Neuronal stem cell (in vitro differentiated cells): ENCODE measurements around the gene SDC4.

ENCODE experiments used
- DNase-seq: peaks from one replicate; pipeline ENCODE4 v3.0.0-alpha.2; 2013; ENCODE audit warnings: low spot score
- H2AFZ ChIP-seq: one replicate; pipeline ENCODE4 v1.6.1; 2013; ENCODE audit warnings: mild to moderate bottlenecking, low read length, inconsistent platforms
- H2AK5ac ChIP-seq: 2 replicates; pipeline ENCODE4 v1.6.1; 2013; ENCODE audit warnings: low read depth, mild to moderate bottlenecking, inconsistent platforms, low read length, moderate library complexity, mixed read lengths
- H2BK120ac ChIP-seq: 2 replicates; pipeline ENCODE4 v1.6.1; 2013; ENCODE audit warnings: low read depth, mild to moderate bottlenecking, inconsistent platforms, low read length, moderate library complexity, mixed read lengths
- H2BK12ac ChIP-seq: one replicate; pipeline ENCODE4 v1.6.1; 2013; ENCODE audit warnings: low read length, inconsistent platforms
- H2BK15ac ChIP-seq: 2 replicates; pipeline ENCODE4 v1.6.1; 2013; ENCODE audit warnings: mild to moderate bottlenecking, low read length, inconsistent platforms, mixed read lengths
- H2BK5ac ChIP-seq: one replicate; pipeline ENCODE4 v1.6.1; 2013; ENCODE audit warnings: inconsistent platforms, mild to moderate bottlenecking, low read length, moderate library complexity
- H3K14ac ChIP-seq: one replicate; pipeline ENCODE4 v1.6.1; 2013; ENCODE audit warnings: low read length, inconsistent platforms
- H3K18ac ChIP-seq: 2 replicates; pipeline ENCODE4 v1.6.1; 2013; ENCODE audit warnings: low read length, inconsistent platforms
- H3K23ac ChIP-seq: 2 replicates; pipeline ENCODE4 v1.6.1; 2013; ENCODE audit warnings: low read depth, mild to moderate bottlenecking, mixed read lengths, low read length, inconsistent platforms; ENCODE audit not compliant: poor library complexity
- H3K27ac ChIP-seq: replicated peaks from 3 replicates; pipeline ENCODE4 v1.5.1; 2013; ENCODE audit warnings: low read length, inconsistent platforms
- H3K27me3 ChIP-seq, 3 experiments: 2 replicates each; pipeline ENCODE4 v1.6.1; 2013; ENCODE audit warnings: low read length in 3 of 3, mild to moderate bottlenecking in 2 of 3, inconsistent platforms in 1 of 3, low read depth in 1 of 3, mixed read lengths in 1 of 3, moderate library complexity in 1 of 3; ENCODE audit not compliant: control insufficient read depth in 3 of 3, insufficient read depth in 3 of 3
- H3K36me3 ChIP-seq, 2 donors: replicated peaks in 1 of 2; 2 replicates each; pipeline ENCODE4 v1.6.1; 2013; ENCODE audit warnings: low read length in 2 of 2; ENCODE audit not compliant: control insufficient read depth in 2 of 2, insufficient read depth in 2 of 2
- H3K4ac ChIP-seq: 2 replicates; pipeline ENCODE4 v1.6.1; 2013; ENCODE audit warnings: inconsistent platforms, mild to moderate bottlenecking, low read length, moderate library complexity
- H3K4me1 ChIP-seq, 2 donors: 1 replicate in 1 of 2; 2 replicates in 1 of 2; pipeline ENCODE4 v1.6.1; 2013; ENCODE audit warnings: low read length in 2 of 2, low read depth in 1 of 2; ENCODE audit not compliant: control insufficient read depth in 2 of 2, insufficient read depth in 1 of 2
- H3K4me2 ChIP-seq: one replicate; pipeline ENCODE4 v1.6.1; 2013; ENCODE audit warnings: mild to moderate bottlenecking, low read length, inconsistent platforms; ENCODE audit not compliant: insufficient read depth, poor library complexity, severe bottlenecking
- H3K4me3 ChIP-seq, 2 donors: 2 replicates each; pipeline ENCODE4 v1.5.1; 2013; ENCODE audit warnings: low read length in 2 of 2, mild to moderate bottlenecking in 2 of 2, inconsistent platforms in 1 of 2, moderate library complexity in 1 of 2
- H3K79me1 ChIP-seq: one replicate; pipeline ENCODE4 v1.6.1; 2013; ENCODE audit warnings: low read depth, mild to moderate bottlenecking, inconsistent platforms, low read length, moderate library complexity
- H3K9ac ChIP-seq: one replicate; pipeline ENCODE4 v1.6.1; 2013; ENCODE audit warnings: mild to moderate bottlenecking, low read depth, low read length, inconsistent platforms; ENCODE audit not compliant: poor library complexity
- H3K9me3 ChIP-seq, 2 donors: replicated peaks in 1 of 2; 2 replicates each; pipeline versions ENCODE3 to v1.6.1; 2013; ENCODE audit warnings: low read length in 2 of 2, mild to moderate bottlenecking in 2 of 2, inconsistent platforms in 1 of 2, low read depth in 1 of 2, mixed read lengths in 1 of 2, moderate library complexity in 1 of 2; ENCODE audit not compliant: control insufficient read depth in 2 of 2, insufficient read depth in 1 of 2
- H4K8ac ChIP-seq: one replicate; pipeline ENCODE4 v1.6.1; 2013; ENCODE audit warnings: low read depth, mild to moderate bottlenecking, inconsistent platforms, low read length, moderate library complexity
- H4K91ac ChIP-seq: one replicate; pipeline ENCODE4 v1.6.1; 2013; ENCODE audit warnings: low read length, low read depth, mild to moderate bottlenecking, inconsistent platforms; ENCODE audit not compliant: poor library complexity
- WGBS, 2 donors: extraction: QIAGEN DNeasy Blood & Tissue Kit; methylation state at CpG; one replicate each; pipeline ENCODE4 v1.1.7; 2013; ENCODE audit warnings: missing lambda C conversion rate in 2 of 2, mixed read lengths in 1 of 2; ENCODE audit not compliant: insufficient read length in 2 of 2, insufficient replicate concordance in 1 of 2; ENCODE audit errors: extremely low coverage in 2 of 2; 5-methylcytosine and 5-hydroxymethylcytosine counted together

SDC4 gene

DNA sequence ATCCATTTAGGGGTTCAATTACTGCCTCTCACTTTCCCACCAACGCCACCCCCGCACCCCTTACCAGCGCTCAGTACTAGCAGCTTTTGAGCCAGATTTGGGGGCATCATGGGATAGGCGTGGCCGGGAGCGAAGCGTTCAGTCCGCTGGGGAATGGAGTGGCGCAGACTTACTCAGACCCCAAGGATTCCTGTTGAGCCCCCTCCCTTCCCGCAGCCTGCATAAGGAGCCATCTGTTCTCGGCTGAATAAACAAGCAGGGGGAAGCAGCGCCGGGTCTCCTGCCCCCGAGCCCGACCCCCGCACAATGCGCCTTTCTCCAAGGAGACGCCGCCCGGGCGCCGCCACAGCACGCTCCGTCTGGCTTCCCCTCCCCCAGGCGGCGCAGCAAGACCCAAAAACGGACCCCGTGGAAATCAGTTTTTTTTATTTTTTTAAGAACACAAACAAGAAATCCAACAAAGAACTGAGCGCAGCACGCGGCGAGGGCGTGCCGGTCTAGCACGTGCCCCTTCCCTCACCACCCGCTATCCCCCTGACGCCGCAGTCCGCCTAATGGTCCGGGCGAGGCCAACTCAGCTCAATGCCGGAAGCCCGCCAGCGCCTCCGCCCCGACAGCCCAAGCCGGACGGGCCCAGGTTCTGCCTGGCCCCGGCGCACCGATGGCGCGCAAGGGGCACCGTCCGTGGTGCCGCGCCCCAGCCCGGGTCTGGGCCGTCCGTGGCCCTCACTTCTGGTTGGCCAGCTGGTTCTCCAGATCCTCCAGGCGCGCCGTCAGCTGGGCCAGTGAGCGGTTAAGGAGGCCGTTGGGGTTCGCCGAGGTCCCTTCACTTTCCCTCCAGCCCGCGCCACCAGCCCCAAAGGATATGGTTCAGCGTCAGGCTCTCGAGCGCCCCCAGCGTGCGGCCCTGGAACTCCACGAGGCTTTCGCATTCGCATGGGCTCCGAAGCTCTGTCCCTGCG lies 54.9 kb downstream of the SDC4 start:
- no CpG with 5 or more reads among the region's 79 CpGs for WGBS, 2 donors
- H2BK5ac ChIP-seq: no peak overlapping the region
- H2BK12ac ChIP-seq: peak overlapping the region; percentile 77
- peaks cover 4 to 13% of the 10 kb centered on the region in 2 donors for H3K9me3 ChIP-seq
- no peak overlapping the region for H3K27ac ChIP-seq
- H3K18ac ChIP-seq: peak overlapping the region; percentile 97
- H3K14ac ChIP-seq: no peak overlapping the region
- peak; percentile 76 for DNase-seq
- H2BK15ac ChIP-seq: peak overlapping the region; percentile 90
- H3K4me1 ChIP-seq: peaks cover 2% of the 10 kb centered on the region in 2 donors
- no peaks in the 10 kb centered on the region for H3K36me3 ChIP-seq
- peak overlapping the region; percentile 84 for H3K4me2 ChIP-seq
- H4K8ac ChIP-seq: peak overlapping the region; percentile 95
- peak overlapping the region; percentile 99 for H4K91ac ChIP-seq
- H3K9ac ChIP-seq: peak overlapping the region; percentile 88
- H2BK120ac ChIP-seq: peak overlapping the region; percentile 43
- peak overlapping the region; percentile 93 for H3K4ac ChIP-seq
- no peak overlapping the region for H2AK5ac ChIP-seq
- no peaks in the 10 kb centered on the region for H3K79me1 ChIP-seq
- peak overlapping the region; percentile 99 for H2AFZ ChIP-seq
- peaks cover 0 to 30% (median 3%) of the 10 kb centered on the region in 3 experiments for H3K27me3 ChIP-seq
- H3K23ac ChIP-seq: peak overlapping the region; percentile 90
- peak overlapping the region; percentile 49 to 75 for H3K4me3 ChIP-seq

DNA sequence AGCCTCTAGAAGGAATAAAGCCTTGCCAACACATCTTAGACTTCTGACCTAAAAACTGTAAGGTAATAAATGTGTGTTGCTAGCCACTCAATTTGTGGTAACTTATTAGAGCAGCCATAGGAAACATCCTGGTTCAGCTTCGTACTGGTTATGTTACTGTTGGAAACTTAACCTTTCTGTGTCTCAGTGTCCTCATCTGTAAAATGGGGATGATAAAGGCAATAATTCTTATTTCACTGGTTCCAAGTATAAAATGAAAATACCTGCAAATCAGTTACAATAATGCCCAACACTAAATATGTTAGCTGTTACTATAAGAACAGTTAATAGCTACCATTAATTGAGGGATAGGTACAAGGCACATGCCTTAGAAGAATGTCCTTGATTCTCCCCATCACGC lies 55.9 kb downstream of the SDC4 start:
- H3K4ac ChIP-seq: no peak overlapping the region
- no peak overlapping the region for H2AFZ ChIP-seq
- no peak overlapping the region for H3K23ac ChIP-seq
- H3K79me1 ChIP-seq: no peaks in the 10 kb centered on the region
- H3K27me3 ChIP-seq: peaks cover 0 to 35% (median 3%) of the 10 kb centered on the region in 3 experiments
- no peak overlapping the region for H2BK15ac ChIP-seq
- peaks cover 4 to 13% of the 10 kb centered on the region in 2 donors for H3K9me3 ChIP-seq
- no peak overlapping the region for H4K8ac ChIP-seq
- H2BK120ac ChIP-seq: no peak overlapping the region
- no peak for DNase-seq
- H3K4me2 ChIP-seq: no peak overlapping the region
- no peak overlapping the region for H3K9ac ChIP-seq
- no peak overlapping the region for H3K14ac ChIP-seq
- H2AK5ac ChIP-seq: no peak overlapping the region
- no peak overlapping the region for H4K91ac ChIP-seq
- peaks cover 2% of the 10 kb centered on the region in 2 donors for H3K4me1 ChIP-seq
- no peak overlapping the region for H3K27ac ChIP-seq
- H2BK12ac ChIP-seq: no peak overlapping the region
- H3K36me3 ChIP-seq: no peaks in the 10 kb centered on the region
- H3K4me3 ChIP-seq: no peak overlapping the region
- H3K18ac ChIP-seq: no peak overlapping the region
- H2BK5ac ChIP-seq: no peak overlapping the region
- WGBS, 2 donors: no CpG with 5 or more reads among the region's 2 CpGs

DNA sequence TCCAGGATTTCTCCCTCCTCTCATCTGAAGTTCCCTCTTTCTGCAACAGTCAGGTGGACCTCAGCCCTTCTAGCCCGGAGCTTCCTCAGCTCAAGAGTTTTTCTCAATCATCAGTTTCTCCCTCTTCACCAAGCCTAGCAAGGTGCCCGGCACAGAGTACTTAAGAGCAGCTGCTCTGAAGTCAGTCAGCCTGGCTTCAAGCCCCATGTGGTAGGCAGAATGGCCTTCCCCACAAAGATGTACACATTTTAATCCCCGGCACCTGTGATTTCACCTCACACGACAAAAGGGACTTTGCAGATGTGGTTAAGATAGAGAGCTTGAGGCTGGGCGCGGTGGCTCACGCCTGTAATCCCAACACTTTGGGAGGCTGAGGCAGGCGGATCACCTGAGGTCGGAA lies 56.7 kb downstream of the SDC4 start:
- Histone ChIP-seq H3K27me3 (peaks cover 0 to 35% (median 3%) of the 10 kb centered on the region in 3 experiments), H2BK5ac (no peak overlapping the region), H2BK120ac (no peak overlapping the region), H2BK15ac (no peak overlapping the region), H3K36me3 (no peaks in the 10 kb centered on the region), H3K9me3 (peaks cover 4 to 13% of the 10 kb centered on the region in 2 donors), H2BK12ac (no peak overlapping the region), H3K4ac (no peak overlapping the region), H4K91ac (no peak overlapping the region), H4K8ac (no peak overlapping the region), H3K27ac (no peak overlapping the region), H3K4me3 (no peak overlapping the region), H3K4me1 (peaks cover 2% of the 10 kb centered on the region in 2 donors), H2AFZ (no peak overlapping the region), H3K14ac (no peak overlapping the region), H3K18ac (no peak overlapping the region), H3K79me1 (no peaks in the 10 kb centered on the region), H3K9ac (no peak overlapping the region), H3K4me2 (no peak overlapping the region), H3K23ac (no peak overlapping the region), H2AK5ac (peak overlapping the region; percentile 64)
- no CpG with 5 or more reads among the region's 9 CpGs for WGBS, 2 donors
- DNase-seq: no peak

DNA sequence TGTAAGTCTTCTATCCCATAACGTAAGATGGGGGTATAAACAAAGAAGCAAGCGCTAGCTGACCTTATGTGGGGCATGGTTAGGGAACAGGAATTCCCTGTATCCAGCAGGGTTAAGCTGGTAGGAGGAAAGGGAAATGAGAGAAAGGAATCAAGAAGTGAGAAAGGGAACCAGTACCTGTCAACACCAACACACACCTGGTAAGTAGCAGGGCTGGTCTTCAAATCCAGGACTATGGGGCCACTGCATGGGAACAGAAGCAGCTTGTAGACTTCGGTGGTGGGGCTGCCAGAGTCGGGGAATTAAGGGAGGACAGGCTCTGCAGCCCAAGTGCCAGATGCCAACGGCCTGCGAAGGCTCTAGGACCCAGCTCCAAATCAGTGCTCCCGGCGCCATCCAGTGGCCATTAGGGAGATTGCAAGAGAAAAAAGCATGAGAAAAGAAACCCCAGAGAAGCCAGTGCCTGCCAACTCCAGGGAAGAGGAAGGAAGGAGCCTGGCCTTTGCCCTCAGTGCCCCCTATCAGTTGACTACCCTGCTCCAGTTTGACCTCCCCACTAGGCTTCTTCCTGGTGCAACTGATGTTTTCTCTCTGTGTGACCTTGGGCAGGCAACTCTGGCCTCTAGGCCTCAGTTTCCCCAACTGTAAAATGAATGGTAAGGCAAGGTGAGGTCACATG lies 57.4 kb downstream of the SDC4 start:
- Histone ChIP-seq H2BK120ac (no peak overlapping the region), H4K91ac (no peak overlapping the region), H2BK15ac (no peak overlapping the region), H3K4ac (no peak overlapping the region), H3K27ac (no peak overlapping the region), H2AK5ac (no peak overlapping the region), H3K9ac (no peak overlapping the region), H3K79me1 (no peaks in the 10 kb centered on the region), H3K14ac (no peak overlapping the region), H3K4me3 (no peak overlapping the region), H3K4me1 (peaks cover 2% of the 10 kb centered on the region in 2 donors), H3K18ac (no peak overlapping the region), H3K36me3 (no peaks in the 10 kb centered on the region), H3K27me3 (peaks cover 0 to 35% (median 3%) of the 10 kb centered on the region in 3 experiments), H2BK12ac (no peak overlapping the region), H4K8ac (no peak overlapping the region), H3K9me3 (peaks cover 4 to 13% of the 10 kb centered on the region in 2 donors), H2BK5ac (no peak overlapping the region), H2AFZ (peak overlapping the region; percentile 2), H3K4me2 (no peak overlapping the region), H3K23ac (no peak overlapping the region)
- no CpG with 5 or more reads among the region's 8 CpGs for WGBS, 2 donors
- DNase-seq: peak; percentile 85
